IPS-NIHi11 (cell line): Measurements from ENCODE around the gene PAX1.

ENCODE experiments used
- DNase-seq: peaks from one replicate; pipeline ENCODE4 v3.0.0; 2012; ENCODE audit warnings: mixed read lengths, low spot score

PAX1 gene

DNA sequence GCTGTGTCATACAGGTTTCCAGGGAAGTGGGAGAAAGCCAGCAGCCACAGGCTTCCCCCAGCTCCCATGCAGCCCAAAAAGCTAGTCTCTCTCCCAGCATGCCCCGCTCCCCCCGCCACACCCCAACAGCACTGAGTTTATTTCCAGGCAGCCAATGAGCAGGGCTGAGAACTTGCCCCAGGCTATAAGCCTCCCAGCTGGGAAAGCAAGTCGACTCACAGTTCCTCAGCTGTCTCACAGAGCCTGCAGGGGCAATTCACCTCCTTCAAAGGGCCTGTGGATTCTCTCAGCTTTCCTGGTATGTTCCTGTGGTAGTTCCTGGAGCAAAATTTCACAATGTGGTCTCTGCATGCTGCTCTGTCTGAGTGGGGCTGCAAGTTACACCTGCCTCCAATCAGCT lies 34.2 kb downstream of the PAX1 start:
- DNase-seq = no peak

DNA sequence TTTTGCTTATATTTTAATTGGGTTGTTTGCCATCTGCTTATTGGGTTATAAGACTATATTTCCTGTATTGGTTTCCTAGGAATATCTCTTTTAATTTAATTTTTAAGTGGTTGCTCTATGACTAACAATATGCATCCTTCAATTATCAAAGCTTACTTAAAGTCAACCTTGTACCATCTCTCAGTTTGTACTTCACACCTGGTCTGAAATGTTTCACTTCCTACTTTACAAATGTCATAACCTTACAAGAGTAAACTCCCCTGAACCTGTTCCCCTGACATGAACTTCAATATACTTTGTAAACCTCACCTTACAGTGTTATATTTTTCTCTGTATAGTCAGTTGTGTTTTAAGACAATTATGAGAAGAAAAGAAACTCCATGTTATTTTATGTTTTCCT lies 35.8 kb downstream of the PAX1 start:
- DNase-seq = no peak

GRCh38 chr20:21762646-21763045 lies 57.2 kb downstream of the PAX1 start:
- DNase-seq = no peak

DNA sequence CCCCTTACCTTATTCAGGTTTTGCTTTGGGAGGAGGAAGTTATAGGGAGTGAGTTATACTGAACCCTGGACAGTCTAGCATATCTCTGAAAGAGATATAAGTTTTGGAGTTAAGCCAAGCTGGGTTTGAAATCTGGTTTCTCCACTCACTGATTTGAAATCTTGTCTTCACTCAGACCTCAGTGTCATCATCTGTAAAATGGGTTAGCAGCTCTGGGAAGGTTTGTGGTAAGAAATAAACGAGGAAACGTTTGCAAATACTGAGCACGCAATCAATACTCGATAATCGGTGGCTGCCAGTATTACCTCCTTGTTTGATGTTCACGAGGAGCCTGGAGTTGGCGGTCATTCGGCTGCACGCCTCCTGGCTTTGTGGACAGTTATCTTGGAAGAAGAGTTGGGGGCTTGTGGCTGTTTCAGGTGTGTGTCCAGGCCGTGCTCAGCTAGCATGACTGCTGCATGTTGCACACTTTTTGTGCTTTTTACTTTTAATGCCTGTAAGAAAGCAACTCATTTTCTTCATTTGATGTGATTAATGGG lies 61.8 kb downstream of the PAX1 start:
- peak; percentile 8 for DNase-seq

DNA sequence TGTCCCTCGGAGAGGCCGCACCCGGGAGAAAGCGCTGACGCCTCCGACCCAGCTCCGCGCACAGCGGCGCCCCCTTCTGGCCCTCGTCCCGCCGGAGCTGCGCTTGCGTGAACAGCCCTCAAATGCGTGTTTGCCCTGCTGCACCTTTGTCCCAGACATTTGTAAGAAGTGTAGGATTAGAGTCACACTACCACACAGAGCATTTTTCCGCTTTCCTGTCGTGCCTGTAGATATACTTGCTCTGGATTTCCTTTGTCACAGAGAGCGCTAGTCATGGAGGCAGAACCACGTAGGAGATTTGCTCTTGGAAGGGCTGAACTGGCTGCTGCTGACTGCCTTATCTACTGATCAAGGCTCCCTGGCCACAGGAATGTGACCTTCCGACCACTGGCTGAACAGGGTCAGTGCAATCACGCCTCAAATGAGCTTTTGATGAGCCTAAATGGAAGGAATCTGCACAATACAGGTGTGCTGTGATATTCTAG lies 62.3 kb downstream of the PAX1 start:
- DNase-seq = peak; percentile 79
